Mammary epithelial cell (primary cell): ENCODE results near the gene PPP1R16B.

Experiments
- EZH2 ChIP-seq: IDR thresholded peaks from 2 replicates; pipeline ENCODE4 v1.6.1; 2012; ENCODE audit warnings: low read length, inconsistent platforms, borderline replicate concordance
- TF ChIP-seq, protein P1 (sequence below), 2 donors: IDR thresholded peaks in 1 of 2; conservative IDR thresholded peaks in 1 of 2; 2 replicates each; pipeline ENCODE4 v1.5.1; 2011 to 2012; ENCODE audit warnings: inconsistent platforms in 2 of 2, low read length in 2 of 2, mild to moderate bottlenecking in 2 of 2, control low read depth in 1 of 2, low read depth in 1 of 2; ENCODE audit not compliant: insufficient read depth in 1 of 2; ENCODE audit errors: extremely low read depth in 1 of 2

DNA sequence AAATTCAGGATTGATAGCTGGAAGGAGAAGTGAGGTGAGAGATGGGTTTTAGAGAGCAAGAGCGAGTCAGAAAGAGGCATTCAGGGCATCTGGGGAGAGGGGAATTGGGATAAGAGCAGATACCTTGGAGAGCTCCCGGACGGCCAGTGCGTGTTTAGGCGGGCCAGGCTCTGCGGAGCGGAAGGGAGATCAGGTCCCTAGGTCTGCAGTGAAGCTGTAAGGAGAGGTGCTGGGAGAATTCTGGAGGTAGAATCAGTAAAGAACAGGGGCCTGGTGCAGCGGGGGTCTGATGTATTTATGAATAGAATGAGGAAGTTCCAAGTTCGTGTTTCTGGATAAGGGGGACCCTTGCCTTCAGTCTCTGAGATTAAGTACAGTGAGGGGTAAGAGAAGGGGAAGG is 73.4 kb downstream of the PPP1R16B start:
- TF ChIP-seq, protein P1, sequence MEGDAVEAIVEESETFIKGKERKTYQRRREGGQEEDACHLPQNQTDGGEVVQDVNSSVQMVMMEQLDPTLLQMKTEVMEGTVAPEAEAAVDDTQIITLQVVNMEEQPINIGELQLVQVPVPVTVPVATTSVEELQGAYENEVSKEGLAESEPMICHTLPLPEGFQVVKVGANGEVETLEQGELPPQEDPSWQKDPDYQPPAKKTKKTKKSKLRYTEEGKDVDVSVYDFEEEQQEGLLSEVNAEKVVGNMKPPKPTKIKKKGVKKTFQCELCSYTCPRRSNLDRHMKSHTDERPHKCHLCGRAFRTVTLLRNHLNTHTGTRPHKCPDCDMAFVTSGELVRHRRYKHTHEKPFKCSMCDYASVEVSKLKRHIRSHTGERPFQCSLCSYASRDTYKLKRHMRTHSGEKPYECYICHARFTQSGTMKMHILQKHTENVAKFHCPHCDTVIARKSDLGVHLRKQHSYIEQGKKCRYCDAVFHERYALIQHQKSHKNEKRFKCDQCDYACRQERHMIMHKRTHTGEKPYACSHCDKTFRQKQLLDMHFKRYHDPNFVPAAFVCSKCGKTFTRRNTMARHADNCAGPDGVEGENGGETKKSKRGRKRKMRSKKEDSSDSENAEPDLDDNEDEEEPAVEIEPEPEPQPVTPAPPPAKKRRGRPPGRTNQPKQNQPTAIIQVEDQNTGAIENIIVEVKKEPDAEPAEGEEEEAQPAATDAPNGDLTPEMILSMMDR (conservative IDR thresholded peaks at IDR 0.05 in 1 of 2, IDR thresholded peaks at IDR 0.05 in 1 of 2; ENCODE audit: extremely low read depth in 1 of 2, insufficient read depth in 1 of 2, low read depth in 1 of 2, low read length in 2 of 2): no peak
- TF ChIP-seq EZH2: no peak
